ENCODE measurements around the gene MAPRE2. TPM values are rescaled to one million over a fixed set of nuclear protein-coding genes. Genes with fewer than 3 reads are reported as not detected.

The MAPRE2 gene
- total RNA-seq, 1 experiment from 2014 or later, result 29.4 TPM

GRCh38 chr18:35077937-35078336 is 36.7 kb downstream of the MAPRE2 start:
- Histone ChIP-seq H3K4me2 (ENCODE audit: insufficient read depth, insufficient read length, low read length) (no peak overlapping the region), H2BK15ac (ENCODE audit: low read depth, low read length) (no peak overlapping the region), H3K27ac (ENCODE audit: insufficient read length, low read depth, low read length) (no peak overlapping the region), H2BK20ac (ENCODE audit: low read depth, low read length, poor library complexity, severe bottlenecking) (no peak overlapping the region), H3K23ac (ENCODE audit: insufficient read length, low read depth, low read length) (no peak overlapping the region), H2BK120ac (ENCODE audit: low read depth, low read length, poor library complexity, severe bottlenecking) (no peak overlapping the region), H3K79me2 (ENCODE audit: insufficient read depth, low read length) (no peaks in the 10 kb centered on the region), H2BK5ac (ENCODE audit: insufficient read length, low read length) (no peak overlapping the region), H2AFZ (ENCODE audit: low read length) (no peak overlapping the region), H3K18ac (ENCODE audit: insufficient read length, low read depth, low read length) (no peak overlapping the region), H2BK12ac (ENCODE audit: insufficient read length, low read depth, low read length) (no peak overlapping the region), H3K9me3 (ENCODE audit: control insufficient read depth, low read depth, low read length) (no peaks in the 10 kb centered on the region), H4K20me1 (ENCODE audit: control insufficient read depth, insufficient read depth, insufficient read length) (no peaks in the 10 kb centered on the region), H4K8ac (replicated peaks; ENCODE audit: insufficient read length, low read depth, low read length) (no peak overlapping the region), H3K27me3 (ENCODE audit: insufficient read depth, low read length) (no peaks in the 10 kb centered on the region), H3T11ph (ENCODE audit: low read length) (no peak overlapping the region), H3K14ac (ENCODE audit: insufficient read depth, low read length) (no peak overlapping the region), H4K5ac (ENCODE audit: insufficient read length, low read depth, low read length) (no peak overlapping the region), H4K91ac (ENCODE audit: insufficient read length, low read depth, low read length) (no peak overlapping the region), H3K23me2 (ENCODE audit: insufficient read length, low read depth, low read length, poor library complexity, severe bottlenecking) (no peaks in the 10 kb centered on the region), H3K9ac (ENCODE audit: extremely low read depth, insufficient read length, low read length) (no peak overlapping the region), H3K4me1 (ENCODE audit: insufficient read depth, low read length) (no peaks in the 10 kb centered on the region), H2AK5ac (ENCODE audit: insufficient read length, low read length) (no peak overlapping the region), H3K79me1 (ENCODE audit: insufficient read depth, low read depth, low read length, poor library complexity, severe bottlenecking) (no peaks in the 10 kb centered on the region), H3K4ac (ENCODE audit: low read depth, low read length) (no peak overlapping the region), H3K56ac (ENCODE audit: insufficient read length, low read depth, low read length) (no peak overlapping the region)
- TF ChIP-seq CTCF (conservative IDR thresholded peaks at IDR 0.05), result no peak
- Mint-ChIP-seq H3K9me3 (no peaks in the 10 kb centered on the region), H3K27me3 (ENCODE audit: low read depth) (no peaks in the 10 kb centered on the region), H3K4me1 (peaks cover 17 to 18% of the 10 kb centered on the region in 2 experiments), H3K36me3 (ENCODE audit: insufficient read depth in 1 of 3, low read depth in 3 of 3) (no peaks in the 10 kb centered on the region; a peak in 2 of 7 replicates), H3K4me3 (no peak overlapping the region), H3K27ac (no peak overlapping the region; a peak in 1 of 7 replicates)
- no peak for DNase-seq

Measured in H9 (cell line).